IPS DF 6.9 (cell line): ENCODE data around the gene ATOH1.

Experiments
- DNase-seq: peaks from one replicate; pipeline ENCODE4 v3.0.0-alpha.2; 2013; ENCODE audit warnings: low read depth, low spot score
- H3K27ac ChIP-seq: one replicate; pipeline ENCODE4 v1.5.1; 2013; ENCODE audit warnings: low read length, control low read depth
- H3K27me3 ChIP-seq: 2 replicates; pipeline ENCODE4 v1.6.1; 2013; ENCODE audit warnings: mild to moderate bottlenecking, low read length; ENCODE audit not compliant: control insufficient read depth, insufficient read depth
- H3K36me3 ChIP-seq: 2 replicates; pipeline ENCODE4 v1.6.1; 2013; ENCODE audit warnings: low read length; ENCODE audit not compliant: control insufficient read depth, insufficient read depth
- H3K4me1 ChIP-seq: 2 replicates; pipeline ENCODE4 v1.6.1; 2013; ENCODE audit warnings: low read length; ENCODE audit not compliant: control insufficient read depth, insufficient read depth
- H3K4me3 ChIP-seq: 2 replicates; pipeline ENCODE4 v1.5.1; 2013; ENCODE audit warnings: mild to moderate bottlenecking, low read length
- H3K9me3 ChIP-seq: 2 replicates; pipeline ENCODE4 v1.6.1; 2013; ENCODE audit warnings: low read length, inconsistent platforms; ENCODE audit not compliant: control insufficient read depth, insufficient read depth
- WGBS: extraction: QIAGEN DNeasy Blood & Tissue Kit; methylation state at CpG from one replicate; pipeline ENCODE4 v1.1.7; 2013; ENCODE audit warnings: mixed read lengths, missing lambda C conversion rate; ENCODE audit not compliant: insufficient read length, insufficient coverage; 5-methylcytosine and 5-hydroxymethylcytosine counted together

The ATOH1 gene

GRCh38 chr4:93878566-93878965 is 50.0 kb downstream of the ATOH1 start:
- DNase-seq = no peak
- H3K27ac ChIP-seq = no peak overlapping the region
- H3K9me3 ChIP-seq = no peaks in the 10 kb centered on the region
- H3K36me3 ChIP-seq = no peaks in the 10 kb centered on the region
- no CpG with 5 or more reads among the region's 1 CpG for WGBS
- H3K27me3 ChIP-seq = no peaks in the 10 kb centered on the region
- no peaks in the 10 kb centered on the region for H3K4me1 ChIP-seq
- H3K4me3 ChIP-seq = no peak overlapping the region

- 100% methylated on average over 1 of the region's 4 CpGs for WGBS
- Histone ChIP-seq H3K36me3 (no peaks in the 10 kb centered on the region), H3K27ac (no peak overlapping the region), H3K4me3 (no peak overlapping the region), H3K9me3 (no peaks in the 10 kb centered on the region), H3K27me3 (no peaks in the 10 kb centered on the region), H3K4me1 (no peaks in the 10 kb centered on the region)
- no peak for DNase-seq
Measured at GRCh38 chr4:93879919-93880318, 51.4 kb downstream of the ATOH1 start.
